ENCODE results near the gene ASF1B.
"Not testable (repeated sequence)": the region's sequence is repeated elsewhere in the genome, so short reads cannot be mapped to it uniquely, and the experiment has no call there.

ASF1B gene

GRCh38 chr19:14136509-14137281 is at the start of gene ASF1B:
ASF1B (minus strand) TSS chr19:14136589; CDS start chr19:14136456, 133 bp downstream.
- DNase-seq: peak; percentile 100

GRCh38 chr19:14185691-14186090 is 49.3 kb upstream of the ASF1B start:
- not testable (repeated sequence) for DNase-seq

More at GRCh38 chr19:14136509-14137281, at the start of gene ASF1B:
- TF ChIP-seq POLR2A (IDR thresholded peaks at IDR 0.05; ENCODE audit: low read length) (peak; percentile 91), GATA1 (IDR thresholded peaks at IDR 0.05; ENCODE audit: low read depth, low read length) (no peak)

GRCh38 chr19:14185158-14185557 is 48.8 kb upstream of the ASF1B start:
- no peak for DNase-seq
- TF ChIP-seq GATA1 (IDR thresholded peaks at IDR 0.05; ENCODE audit: low read depth, low read length): no peak
- TF ChIP-seq POLR2A (IDR thresholded peaks at IDR 0.05; ENCODE audit: low read length): no peak

GRCh38 chr19:14183741-14184350 is 47.5 kb upstream of the ASF1B start:
- TF ChIP-seq GATA1 (IDR thresholded peaks at IDR 0.05; ENCODE audit: low read depth, low read length): no peak
- TF ChIP-seq POLR2A (IDR thresholded peaks at IDR 0.05; ENCODE audit: low read length): no peak
- DNase-seq: no peak

GRCh38 chr19:14182476-14182875 is 46.1 kb upstream of the ASF1B start:
- DNase-seq: no peak

GRCh38 chr19:14181906-14182305 is 45.5 kb upstream of the ASF1B start:
- TF ChIP-seq POLR2A (IDR thresholded peaks at IDR 0.05; ENCODE audit: low read length): no peak
- no peak for TF ChIP-seq GATA1 (IDR thresholded peaks at IDR 0.05; ENCODE audit: low read depth, low read length)
- DNase-seq: no peak

More at GRCh38 chr19:14182476-14182875, 46.1 kb upstream of the ASF1B start:
- TF ChIP-seq POLR2A (IDR thresholded peaks at IDR 0.05; ENCODE audit: low read length): no peak
- no peak for TF ChIP-seq GATA1 (IDR thresholded peaks at IDR 0.05; ENCODE audit: low read depth, low read length)

GRCh38 chr19:14181199-14181598 is 44.8 kb upstream of the ASF1B start:
- not testable (repeated sequence) for DNase-seq

- no peak for DNase-seq
- no peak for TF ChIP-seq POLR2A (IDR thresholded peaks at IDR 0.05; ENCODE audit: low read length)
- TF ChIP-seq GATA1 (IDR thresholded peaks at IDR 0.05; ENCODE audit: low read depth, low read length): no peak
Measured at GRCh38 chr19:14177496-14178074, 41.2 kb upstream of the ASF1B start.

GRCh38 chr19:14175351-14175792 is 39.0 kb upstream of the ASF1B start:
- no peak for DNase-seq
- TF ChIP-seq GATA1 (IDR thresholded peaks at IDR 0.05; ENCODE audit: low read depth, low read length): no peak

GRCh38 chr19:14174883-14175282 is 38.5 kb upstream of the ASF1B start:
- DNase-seq: no peak
- TF ChIP-seq GATA1 (IDR thresholded peaks at IDR 0.05; ENCODE audit: low read depth, low read length): no peak
- TF ChIP-seq POLR2A (IDR thresholded peaks at IDR 0.05; ENCODE audit: low read length): no peak

GRCh38 chr19:14168993-14169392 is 32.6 kb upstream of the ASF1B start:
- TF ChIP-seq POLR2A (IDR thresholded peaks at IDR 0.05; ENCODE audit: low read length) (no peak), GATA1 (IDR thresholded peaks at IDR 0.05; ENCODE audit: low read depth, low read length) (no peak)
- no peak for DNase-seq

GRCh38 chr19:14168259-14168972 is 32.0 kb upstream of the ASF1B start:
- DNase-seq: no peak
- TF ChIP-seq POLR2A (IDR thresholded peaks at IDR 0.05; ENCODE audit: low read length) (no peak), GATA1 (IDR thresholded peaks at IDR 0.05; ENCODE audit: low read depth, low read length) (no peak)

- DNase-seq: no peak
- no peak for TF ChIP-seq GATA1 (IDR thresholded peaks at IDR 0.05; ENCODE audit: low read depth, low read length)
- no peak for TF ChIP-seq POLR2A (IDR thresholded peaks at IDR 0.05; ENCODE audit: low read length)
Measured at GRCh38 chr19:14167576-14168138, 31.3 kb upstream of the ASF1B start.

- DNase-seq: no peak
- TF ChIP-seq GATA1 (IDR thresholded peaks at IDR 0.05; ENCODE audit: low read depth, low read length): no peak
- no peak for TF ChIP-seq POLR2A (IDR thresholded peaks at IDR 0.05; ENCODE audit: low read length)
Measured at GRCh38 chr19:14166999-14167575, 30.7 kb upstream of the ASF1B start.
